GM21576 (cell line): ENCODE data around the gene SLC24A3.
"Not testable (repeated sequence)": the region's sequence is repeated elsewhere in the genome, so short reads cannot be mapped to it uniquely, and the experiment has no call there.

Source experiments
- ATAC-seq: cut with Tn5 transposase; IDR thresholded peaks from one replicate; pipeline ENCODE4 v1.9.1; 2021; ENCODE audit warnings: mild to moderate bottlenecking, moderate library complexity; ENCODE audit not compliant: unreplicated experiment

The SLC24A3 gene

GRCh38 chr20:19754201-19754600 is 541.8 kb downstream of the SLC24A3 start:
- ATAC-seq, result not testable (repeated sequence)

- no peak for ATAC-seq
Observed at GRCh38 chr20:19756761-19757486, 544.5 kb downstream of the SLC24A3 start.

GRCh38 chr20:19757487-19758132 is 545.2 kb downstream of the SLC24A3 start:
- ATAC-seq, result no peak

- ATAC-seq, result no peak
Observed at GRCh38 chr20:19758133-19758500, 545.7 kb downstream of the SLC24A3 start, which contains the start of gene RIN2. Gene RIN2 (plus strand): TSS chr20:19758258. CDS start chr20:19889602, 131,344 bp downstream.

GRCh38 chr20:19758501-19759331 is 546.3 kb downstream of the SLC24A3 start:
- no peak for ATAC-seq

GRCh38 chr20:19760371-19760721 is 547.9 kb downstream of the SLC24A3 start:
- ATAC-seq, result no peak

- ATAC-seq, result no peak
Observed at GRCh38 chr20:19761326-19761725, 548.9 kb downstream of the SLC24A3 start.

- no peak for ATAC-seq
Observed at GRCh38 chr20:19761841-19762240, 549.4 kb downstream of the SLC24A3 start.

- ATAC-seq, result no peak
Observed at GRCh38 chr20:19764207-19764606, 551.8 kb downstream of the SLC24A3 start.

GRCh38 chr20:19765266-19765665 is 552.8 kb downstream of the SLC24A3 start:
- ATAC-seq, result no peak

- no peak for ATAC-seq
Observed at GRCh38 chr20:19765913-19766312, 553.5 kb downstream of the SLC24A3 start.

- no peak for ATAC-seq
Observed at GRCh38 chr20:19767070-19767469, 554.6 kb downstream of the SLC24A3 start.

- no peak for ATAC-seq
Observed at GRCh38 chr20:19768325-19768842, 555.9 kb downstream of the SLC24A3 start.

GRCh38 chr20:19769507-19769906 is 557.1 kb downstream of the SLC24A3 start:
- ATAC-seq, result no peak

GRCh38 chr20:19770375-19770774 is 557.9 kb downstream of the SLC24A3 start:
- no peak for ATAC-seq

- no peak for ATAC-seq
Observed at GRCh38 chr20:19771031-19771430, 558.6 kb downstream of the SLC24A3 start.
